Measurements from ENCODE around the gene CHTF18.

Gene CHTF18

DNA sequence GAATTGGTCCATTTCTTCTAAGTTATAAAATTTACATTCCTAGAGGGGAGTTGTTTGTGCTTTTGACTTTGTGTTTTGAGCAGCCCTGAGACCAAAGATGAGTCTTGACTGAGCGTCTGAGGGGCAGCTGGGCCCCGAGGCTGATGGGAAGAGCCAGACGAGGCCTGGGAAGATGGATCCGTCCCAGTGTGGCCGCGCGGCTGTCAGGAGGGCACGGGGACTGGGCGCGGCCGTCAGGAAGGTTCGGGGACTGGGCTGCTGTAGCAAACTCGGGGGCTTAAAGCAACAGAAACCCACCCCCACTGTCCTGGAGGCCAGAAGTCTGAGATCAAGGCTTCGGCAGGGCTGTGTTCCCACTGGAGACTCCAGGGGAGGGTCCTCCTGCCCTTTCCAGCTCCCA, 50.3 kb downstream of the CHTF18 start:
- Histone ChIP-seq H3K9me2 (replicated peaks; ENCODE audit: control insufficient read depth, low read length) (no peaks in the 10 kb centered on the region), H3K27me3 (ENCODE audit: control insufficient read depth, low read length) (no peaks in the 10 kb centered on the region)

GRCh38 chr16:839643-840408, 51.4 kb downstream of the CHTF18 start:
- Histone ChIP-seq H3K4me1 (ENCODE audit: control insufficient read depth, low read length) (no peaks in the 10 kb centered on the region), H3K9me2 (replicated peaks; ENCODE audit: control insufficient read depth, low read length) (no peaks in the 10 kb centered on the region), H3K4me2 (ENCODE audit: low read length) (no peak overlapping the region), H3K4me3 (ENCODE audit: low read length) (no peak overlapping the region), H3F3A (ENCODE audit: control insufficient read depth, insufficient read depth) (no peaks in the 10 kb centered on the region), H3K27me3 (ENCODE audit: control insufficient read depth, low read length) (no peaks in the 10 kb centered on the region), H3K36me3 (ENCODE audit: control insufficient read depth, low read length) (no peaks in the 10 kb centered on the region), H3K9me3 (ENCODE audit: control insufficient read depth, insufficient read depth, low read length) (peaks cover 26% of the 10 kb centered on the region), H3K79me2 (ENCODE audit: control insufficient read depth, low read length) (no peaks in the 10 kb centered on the region), H4K20me1 (ENCODE audit: control insufficient read depth, insufficient read depth, low read depth, low read length) (no peaks in the 10 kb centered on the region), H3K27ac (ENCODE audit: low read depth, low read length) (no peak overlapping the region)
- no peak for TF ChIP-seq CTCF (IDR thresholded peaks at IDR 0.05; ENCODE audit: low read depth, low read length, poor library complexity, severe bottlenecking)
- TF ChIP-seq EZH2phosphoT487 (IDR thresholded peaks at IDR 0.05; ENCODE audit: borderline replicate concordance, low read length), result no peak

More for the DNA sequence above, 50.3 kb downstream of the CHTF18 start:
- Histone ChIP-seq H3K4me1 (ENCODE audit: control insufficient read depth, low read length) (no peaks in the 10 kb centered on the region), H3K79me2 (ENCODE audit: control insufficient read depth, low read length) (no peaks in the 10 kb centered on the region), H3K4me2 (ENCODE audit: low read length) (no peak overlapping the region), H3F3A (ENCODE audit: control insufficient read depth, insufficient read depth) (no peaks in the 10 kb centered on the region), H3K36me3 (ENCODE audit: control insufficient read depth, low read length) (no peaks in the 10 kb centered on the region), H3K4me3 (ENCODE audit: low read length) (no peak overlapping the region), H3K9me3 (ENCODE audit: control insufficient read depth, insufficient read depth, low read length) (peaks cover 26% of the 10 kb centered on the region), H4K20me1 (ENCODE audit: control insufficient read depth, insufficient read depth, low read depth, low read length) (no peaks in the 10 kb centered on the region), H3K27ac (ENCODE audit: low read depth, low read length) (no peak overlapping the region)
- no peak for TF ChIP-seq EZH2phosphoT487 (IDR thresholded peaks at IDR 0.05; ENCODE audit: borderline replicate concordance, low read length)
- no peak for TF ChIP-seq CTCF (IDR thresholded peaks at IDR 0.05; ENCODE audit: low read depth, low read length, poor library complexity, severe bottlenecking)

DNA sequence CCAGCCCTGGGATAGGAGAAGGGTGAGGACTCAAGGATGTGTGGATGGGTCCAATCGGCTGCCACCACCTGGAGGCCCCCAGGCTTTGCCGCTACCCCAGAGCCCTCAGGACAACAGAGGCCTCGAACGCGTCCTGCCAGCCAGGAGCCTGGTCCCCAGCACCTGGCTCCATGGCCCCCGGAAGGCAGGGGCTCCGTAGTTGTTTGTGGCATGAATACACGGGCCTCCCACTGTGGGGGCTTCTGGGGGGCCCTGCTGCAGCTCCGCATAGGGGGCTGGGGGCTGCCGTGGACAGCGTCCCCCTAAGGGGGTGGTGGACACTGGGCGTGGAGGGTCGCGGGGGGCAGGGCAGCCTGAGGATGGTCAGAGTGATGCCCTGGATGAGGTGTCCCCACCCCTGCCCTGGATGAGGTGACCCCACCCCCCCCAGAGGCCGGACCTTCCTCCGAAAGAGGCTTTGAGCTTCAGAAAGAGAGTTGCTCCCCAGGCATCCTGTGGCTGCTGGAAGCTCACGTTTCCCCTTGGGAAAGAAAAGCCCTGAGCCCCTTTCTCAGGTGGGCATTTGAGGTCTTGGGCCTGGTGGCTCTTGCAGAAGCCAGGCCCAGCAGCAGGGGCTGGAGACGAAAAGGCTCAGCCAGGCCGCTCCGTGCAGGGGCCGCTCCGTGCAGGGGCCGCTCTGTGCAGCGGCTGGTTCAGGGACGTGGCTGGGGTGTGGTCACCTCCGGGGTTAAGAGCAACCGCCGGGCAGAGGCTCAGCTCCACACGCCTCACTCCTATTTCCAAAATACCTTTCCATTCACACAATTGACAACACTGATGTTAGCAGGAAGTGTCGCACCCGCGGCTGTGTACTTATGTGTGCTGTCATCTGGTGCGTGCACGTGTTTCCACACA, 52.4 kb downstream of the CHTF18 start:
- H3K36me3 ChIP-seq (ENCODE audit: control insufficient read depth, low read length), result no peaks in the 10 kb centered on the region
- H3K79me2 ChIP-seq (ENCODE audit: control insufficient read depth, low read length), result no peaks in the 10 kb centered on the region
- no peaks in the 10 kb centered on the region for H3K27me3 ChIP-seq (ENCODE audit: control insufficient read depth, low read length)
- no peak overlapping the region for H3K4me3 ChIP-seq (ENCODE audit: low read length)
- TF ChIP-seq CTCF (IDR thresholded peaks at IDR 0.05; ENCODE audit: low read depth, low read length, poor library complexity, severe bottlenecking) (no peak), EZH2phosphoT487 (IDR thresholded peaks at IDR 0.05; ENCODE audit: borderline replicate concordance, low read length) (no peak)
- no peaks in the 10 kb centered on the region for H3K9me2 ChIP-seq (replicated peaks; ENCODE audit: control insufficient read depth, low read length)
- peaks cover 22% of the 10 kb centered on the region for H3K9me3 ChIP-seq (ENCODE audit: control insufficient read depth, insufficient read depth, low read length)
- H3K4me2 ChIP-seq (ENCODE audit: low read length), result no peak overlapping the region
- no peaks in the 10 kb centered on the region for H3K4me1 ChIP-seq (ENCODE audit: control insufficient read depth, low read length)
- no peak overlapping the region for H3K27ac ChIP-seq (ENCODE audit: low read depth, low read length)
- H4K20me1 ChIP-seq (ENCODE audit: control insufficient read depth, insufficient read depth, low read depth, low read length), result no peaks in the 10 kb centered on the region
- no peaks in the 10 kb centered on the region for H3F3A ChIP-seq (ENCODE audit: control insufficient read depth, insufficient read depth)
